ENCODE results near the gene RXRB.

RXRB gene

DNA sequence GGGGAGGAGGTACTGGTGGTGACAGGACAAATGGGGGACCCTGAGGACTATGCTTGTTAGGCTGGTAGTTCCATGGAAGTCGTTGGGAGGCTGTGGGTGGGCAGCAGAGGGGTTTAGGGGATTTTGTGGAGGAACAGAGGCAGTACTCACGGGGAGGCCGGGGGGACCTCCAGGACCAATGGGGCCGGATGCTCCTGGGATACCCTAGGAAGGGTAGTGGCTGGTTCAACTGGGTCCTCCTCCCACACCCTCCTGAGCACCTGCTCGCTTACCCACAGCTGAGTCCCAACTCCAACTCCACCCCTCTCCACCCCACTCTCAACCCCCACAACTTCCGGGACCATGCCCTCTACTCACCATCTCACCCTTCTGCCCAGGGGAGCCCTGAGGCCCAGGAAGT is 34.1 kb downstream of the RXRB start:
- Histone ChIP-seq H3K27ac (ENCODE audit: low read depth, low read length) (no peak overlapping the region), H3K4me1 (ENCODE audit: control insufficient read depth, insufficient read depth, low read length) (peaks cover 7% of the 10 kb centered on the region), H3K27me3 (ENCODE audit: control insufficient read depth, insufficient read depth, low read length) (peaks cover 30% of the 10 kb centered on the region), H3K36me3 (ENCODE audit: control insufficient read depth, insufficient read depth, low read length) (no peaks in the 10 kb centered on the region), H3K9ac (ENCODE audit: low read length) (no peak overlapping the region), H3K9me3 (ENCODE audit: control insufficient read depth, insufficient read depth, low read depth, low read length) (no peaks in the 10 kb centered on the region), H3K4me3 (ENCODE audit: low read depth, low read length) (no peak overlapping the region)

GRCh38 chr6:33165581-33166258 is 34.7 kb downstream of the RXRB start:
- Histone ChIP-seq H3K36me3 (ENCODE audit: control insufficient read depth, insufficient read depth, low read length) (no peaks in the 10 kb centered on the region), H3K9me3 (ENCODE audit: control insufficient read depth, insufficient read depth, low read depth, low read length) (no peaks in the 10 kb centered on the region), H3K4me1 (ENCODE audit: control insufficient read depth, insufficient read depth, low read length) (peaks cover 14% of the 10 kb centered on the region), H3K9ac (ENCODE audit: low read length) (no peak overlapping the region), H3K4me3 (ENCODE audit: low read depth, low read length) (no peak overlapping the region), H3K27me3 (ENCODE audit: control insufficient read depth, insufficient read depth, low read length) (peaks cover 35% of the 10 kb centered on the region), H3K27ac (ENCODE audit: low read depth, low read length) (no peak overlapping the region)

DNA sequence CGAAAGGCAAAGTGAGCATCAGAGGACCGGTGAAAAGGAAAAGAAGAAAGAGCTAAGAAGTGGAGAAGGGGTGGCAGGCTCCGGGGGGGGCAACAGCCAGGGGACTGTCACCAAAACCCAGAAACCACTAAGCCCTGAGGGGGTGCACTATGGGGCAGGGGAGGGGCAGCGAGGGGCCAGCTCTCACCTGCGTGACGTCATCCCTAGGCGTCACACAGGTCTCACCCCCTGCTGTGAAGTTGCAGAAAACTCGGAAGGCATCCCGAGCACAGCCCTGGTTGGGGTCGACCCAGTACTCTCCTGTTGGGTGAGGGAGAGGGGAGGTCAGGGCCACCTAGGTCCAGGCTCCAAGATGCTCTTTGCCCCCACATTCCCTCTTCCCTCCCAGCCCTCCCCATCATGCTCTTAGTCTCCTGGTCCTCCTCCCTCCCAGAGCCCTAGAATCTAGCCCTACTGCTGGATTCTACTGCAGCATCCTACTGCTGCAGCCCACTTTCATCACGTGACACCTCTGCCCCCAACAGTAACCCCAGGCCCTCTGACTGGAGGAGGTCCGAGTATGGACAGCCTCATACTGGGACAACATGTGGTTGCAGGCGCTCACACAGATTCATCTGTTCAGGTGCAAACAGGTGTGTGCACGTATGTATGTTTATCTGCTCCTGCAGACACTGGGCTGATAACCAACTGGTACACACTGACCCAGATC is 35.6 kb downstream of the RXRB start:
- H3K27ac ChIP-seq (ENCODE audit: low read depth, low read length), result no peak overlapping the region
- H3K9me3 ChIP-seq (ENCODE audit: control insufficient read depth, insufficient read depth, low read depth, low read length), result no peaks in the 10 kb centered on the region
- H3K27me3 ChIP-seq (ENCODE audit: control insufficient read depth, insufficient read depth, low read length), result peaks cover 35% of the 10 kb centered on the region
- no peaks in the 10 kb centered on the region for H3K36me3 ChIP-seq (ENCODE audit: control insufficient read depth, insufficient read depth, low read length)
- H3K4me3 ChIP-seq (ENCODE audit: low read depth, low read length), result no peak overlapping the region
- H3K9ac ChIP-seq (ENCODE audit: low read length), result no peak overlapping the region
- H3K4me1 ChIP-seq (ENCODE audit: control insufficient read depth, insufficient read depth, low read length), result peaks cover 15% of the 10 kb centered on the region

DNA sequence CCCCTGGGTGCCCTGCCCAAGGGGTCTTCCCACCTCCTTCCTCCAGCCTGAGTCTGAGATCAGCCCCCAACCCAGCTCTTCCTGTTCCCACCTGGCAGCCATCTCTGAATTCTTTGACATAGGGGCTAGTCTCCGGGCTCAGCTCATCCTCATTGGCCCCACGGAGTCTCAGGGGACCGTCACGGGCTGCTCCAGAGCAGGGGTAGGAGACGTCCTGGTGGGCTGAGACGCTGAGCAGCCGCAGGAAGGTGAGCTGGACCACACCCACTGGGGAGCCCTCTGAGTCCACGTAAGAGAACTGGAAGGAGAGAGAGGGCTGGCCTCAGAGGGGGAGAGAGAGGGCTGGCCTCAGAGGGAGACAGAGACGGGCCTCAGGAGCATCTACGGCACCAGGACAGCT is 36.3 kb downstream of the RXRB start:
- Histone ChIP-seq H3K9ac (ENCODE audit: low read length) (no peak overlapping the region), H3K4me3 (ENCODE audit: low read depth, low read length) (no peak overlapping the region), H3K9me3 (ENCODE audit: control insufficient read depth, insufficient read depth, low read depth, low read length) (no peaks in the 10 kb centered on the region), H3K4me1 (ENCODE audit: control insufficient read depth, insufficient read depth, low read length) (peaks cover 15% of the 10 kb centered on the region), H3K36me3 (ENCODE audit: control insufficient read depth, insufficient read depth, low read length) (no peaks in the 10 kb centered on the region), H3K27ac (ENCODE audit: low read depth, low read length) (no peak overlapping the region), H3K27me3 (ENCODE audit: control insufficient read depth, insufficient read depth, low read length) (peaks cover 35% of the 10 kb centered on the region)

- H3K9ac ChIP-seq (ENCODE audit: low read length), result no peak overlapping the region
- peaks cover 35% of the 10 kb centered on the region for H3K27me3 ChIP-seq (ENCODE audit: control insufficient read depth, insufficient read depth, low read length)
- no peak overlapping the region for H3K27ac ChIP-seq (ENCODE audit: low read depth, low read length)
- H3K4me1 ChIP-seq (ENCODE audit: control insufficient read depth, insufficient read depth, low read length), result peaks cover 15% of the 10 kb centered on the region
- no peaks in the 10 kb centered on the region for H3K36me3 ChIP-seq (ENCODE audit: control insufficient read depth, insufficient read depth, low read length)
- no peak overlapping the region for H3K4me3 ChIP-seq (ENCODE audit: low read depth, low read length)
- no peaks in the 10 kb centered on the region for H3K9me3 ChIP-seq (ENCODE audit: control insufficient read depth, insufficient read depth, low read depth, low read length)
Observed at GRCh38 chr6:33163540-33163939, 36.9 kb downstream of the RXRB start.

DNA sequence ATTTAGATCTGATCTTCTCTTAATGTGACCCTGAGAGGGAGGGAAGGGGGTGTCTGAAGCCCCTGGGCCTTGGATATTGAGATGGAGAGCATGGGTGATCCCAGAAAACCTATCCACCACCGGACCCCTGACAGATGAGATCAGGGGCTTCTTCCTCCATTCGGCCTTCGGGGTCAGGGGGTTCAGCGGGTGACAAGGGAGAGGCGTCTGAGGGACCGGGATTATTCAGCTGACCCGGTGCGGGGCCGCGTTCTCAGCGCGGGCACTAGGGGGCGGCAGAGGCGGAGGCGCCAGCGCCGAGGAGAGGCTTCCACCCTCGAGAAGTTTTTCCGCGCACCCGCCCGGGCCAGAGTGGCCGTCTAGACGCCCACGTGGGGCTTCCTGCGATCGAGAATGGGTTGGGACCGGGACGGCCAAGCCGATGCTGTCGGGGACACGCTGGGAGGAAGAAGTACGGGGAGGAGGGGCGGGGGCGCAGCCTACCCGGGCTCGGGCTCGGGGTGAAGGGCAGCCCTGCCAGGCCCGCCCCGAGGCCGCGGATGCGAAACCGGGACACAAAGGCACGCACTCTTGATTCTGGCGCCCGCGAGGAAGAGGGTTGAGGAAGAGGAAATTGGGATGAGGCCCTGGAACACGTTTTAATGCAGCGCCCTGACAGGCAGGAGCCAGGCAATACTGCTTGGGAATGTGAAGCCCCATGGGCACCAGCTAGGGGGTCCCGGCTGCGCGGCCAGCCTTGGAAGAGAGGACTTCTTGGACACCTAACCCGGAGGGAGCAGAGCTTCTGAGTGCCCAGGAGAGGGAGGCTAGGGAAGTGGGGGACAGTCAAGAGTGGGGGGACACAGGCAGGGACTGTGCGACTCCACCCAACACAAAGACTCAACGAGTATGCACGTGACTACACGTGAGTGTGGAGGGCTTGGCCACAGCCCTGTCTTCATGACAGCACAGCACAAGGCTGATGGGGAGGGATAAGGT is 38.8 kb downstream of the RXRB start:
- H3K4me1 ChIP-seq (ENCODE audit: control insufficient read depth, insufficient read depth, low read length), result peaks cover 15% of the 10 kb centered on the region
- H3K36me3 ChIP-seq (ENCODE audit: control insufficient read depth, insufficient read depth, low read length), result no peaks in the 10 kb centered on the region
- peaks cover 35% of the 10 kb centered on the region for H3K27me3 ChIP-seq (ENCODE audit: control insufficient read depth, insufficient read depth, low read length)
- no peaks in the 10 kb centered on the region for H3K9me3 ChIP-seq (ENCODE audit: control insufficient read depth, insufficient read depth, low read depth, low read length)
- H3K4me3 ChIP-seq (ENCODE audit: low read depth, low read length), result peak overlapping the region; percentile 71
- peak overlapping the region; percentile 62 for H3K9ac ChIP-seq (ENCODE audit: low read length)
- H3K27ac ChIP-seq (ENCODE audit: low read depth, low read length), result no peak overlapping the region

DNA sequence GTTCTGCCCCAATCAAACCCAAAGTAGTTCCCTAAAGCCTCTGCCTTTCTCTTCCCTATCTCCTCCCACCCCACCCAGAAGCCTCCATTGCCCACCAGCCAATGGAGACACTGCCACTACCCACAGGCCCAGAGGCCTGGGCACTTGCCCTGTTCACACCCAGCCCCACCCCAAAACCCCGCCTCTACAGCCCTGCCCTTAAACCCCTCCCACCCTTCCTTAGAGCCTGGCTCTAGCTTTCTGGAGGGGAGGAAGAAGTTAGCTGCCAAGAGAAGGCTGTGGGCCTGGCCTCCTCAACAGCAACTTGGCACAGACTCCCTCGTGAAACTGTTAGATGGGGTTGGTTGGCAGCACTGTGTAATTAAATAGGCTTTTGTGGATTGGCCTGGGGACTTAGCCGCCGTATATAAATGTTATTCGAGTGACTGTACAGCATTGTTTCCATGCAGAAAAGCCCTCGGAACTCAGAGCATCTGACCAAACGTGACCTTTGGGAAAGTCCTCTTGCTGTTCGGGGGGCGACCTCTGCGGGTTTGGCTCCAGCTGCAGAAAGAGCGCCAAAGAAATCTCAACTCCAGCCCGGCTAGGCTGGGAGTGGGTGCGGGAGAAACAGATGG is 39.6 kb downstream of the RXRB start:
- peak overlapping the region; percentile 71 for H3K4me3 ChIP-seq (ENCODE audit: low read depth, low read length)
- H3K27me3 ChIP-seq (ENCODE audit: control insufficient read depth, insufficient read depth, low read length), result peaks cover 31% of the 10 kb centered on the region
- H3K9me3 ChIP-seq (ENCODE audit: control insufficient read depth, insufficient read depth, low read depth, low read length), result no peaks in the 10 kb centered on the region
- peaks cover 15% of the 10 kb centered on the region for H3K4me1 ChIP-seq (ENCODE audit: control insufficient read depth, insufficient read depth, low read length)
- no peak overlapping the region for H3K9ac ChIP-seq (ENCODE audit: low read length)
- H3K27ac ChIP-seq (ENCODE audit: low read depth, low read length), result no peak overlapping the region
- H3K36me3 ChIP-seq (ENCODE audit: control insufficient read depth, insufficient read depth, low read length), result no peaks in the 10 kb centered on the region

- Histone ChIP-seq H3K27ac (ENCODE audit: low read depth, low read length) (no peak overlapping the region), H3K27me3 (ENCODE audit: control insufficient read depth, insufficient read depth, low read length) (peaks cover 29% of the 10 kb centered on the region), H3K9ac (ENCODE audit: low read length) (no peak overlapping the region), H3K4me1 (ENCODE audit: control insufficient read depth, insufficient read depth, low read length) (peaks cover 15% of the 10 kb centered on the region), H3K36me3 (ENCODE audit: control insufficient read depth, insufficient read depth, low read length) (no peaks in the 10 kb centered on the region), H3K9me3 (ENCODE audit: control insufficient read depth, insufficient read depth, low read depth, low read length) (no peaks in the 10 kb centered on the region), H3K4me3 (ENCODE audit: low read depth, low read length) (no peak overlapping the region)
Observed at GRCh38 chr6:33160096-33160495, 40.4 kb downstream of the RXRB start.

DNA sequence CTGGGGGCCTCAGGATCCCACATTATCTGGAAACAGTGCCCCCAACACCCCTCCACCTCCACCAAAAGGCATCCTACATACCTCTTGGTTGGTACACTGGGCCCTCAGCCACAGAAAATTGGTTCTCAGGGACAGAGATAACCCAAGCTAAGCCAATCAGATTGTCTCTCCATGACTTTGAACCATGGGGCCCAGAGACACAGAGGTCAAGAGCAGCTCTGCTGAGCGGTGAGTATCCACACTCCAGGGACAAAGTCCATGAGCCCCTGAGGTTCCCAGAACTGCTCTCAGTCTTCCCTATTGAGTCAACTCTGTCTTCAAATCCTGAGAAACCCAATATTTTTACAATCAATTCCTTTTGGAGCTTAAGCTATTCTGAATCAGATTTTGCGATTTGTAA is 43.5 kb downstream of the RXRB start:
- Histone ChIP-seq H3K27me3 (ENCODE audit: control insufficient read depth, insufficient read depth, low read length) (peaks cover 10% of the 10 kb centered on the region), H3K27ac (ENCODE audit: low read depth, low read length) (no peak overlapping the region), H3K4me1 (ENCODE audit: control insufficient read depth, insufficient read depth, low read length) (peaks cover 11% of the 10 kb centered on the region), H3K4me3 (ENCODE audit: low read depth, low read length) (no peak overlapping the region), H3K9ac (ENCODE audit: low read length) (no peak overlapping the region), H3K9me3 (ENCODE audit: control insufficient read depth, insufficient read depth, low read depth, low read length) (0 out of 2 replicates have a peak, but pooled peaks cover 5% of the 10 kb centered on the region), H3K36me3 (ENCODE audit: control insufficient read depth, insufficient read depth, low read length) (no peaks in the 10 kb centered on the region)

GRCh38 chr6:33156561-33156960 is 43.9 kb downstream of the RXRB start:
- H3K36me3 ChIP-seq (ENCODE audit: control insufficient read depth, insufficient read depth, low read length), result no peaks in the 10 kb centered on the region
- no peak overlapping the region for H3K27ac ChIP-seq (ENCODE audit: low read depth, low read length)
- H3K27me3 ChIP-seq (ENCODE audit: control insufficient read depth, insufficient read depth, low read length), result peaks cover 6% of the 10 kb centered on the region; the same call in 1 of the 2 replicates
- H3K4me3 ChIP-seq (ENCODE audit: low read depth, low read length), result no peak overlapping the region
- peaks cover 8% of the 10 kb centered on the region for H3K4me1 ChIP-seq (ENCODE audit: control insufficient read depth, insufficient read depth, low read length)
- peaks cover 8% of the 10 kb centered on the region; the same call in 1 of the 2 replicates for H3K9me3 ChIP-seq (ENCODE audit: control insufficient read depth, insufficient read depth, low read depth, low read length)
- H3K9ac ChIP-seq (ENCODE audit: low read length), result no peak overlapping the region

Measured in HUES6 (cell line).